ENCODE data around the gene MED19. TPM values are rescaled to one million over a fixed set of nuclear protein-coding genes. Genes with fewer than 3 reads are reported as not detected.
"Not testable (repeated sequence)": the region's sequence is repeated elsewhere in the genome, so short reads cannot be mapped to it uniquely, and the experiment has no call there.

MED19 gene
- total RNA-seq, 1 donor from 2014 or later, result 20.0 TPM

GRCh38 chr11:57703341-57703740 is 8.7 kb downstream of the MED19 start:
- H3K36me3 Mint-ChIP-seq (ENCODE audit: low read depth), result peaks cover 30% of the 10 kb centered on the region
- no peaks in the 10 kb centered on the region for H3K9me3 Mint-ChIP-seq (ENCODE audit: low read depth)
- H3K27me3 Mint-ChIP-seq (ENCODE audit: low read depth), result no peaks in the 10 kb centered on the region
- H3K4me3 Mint-ChIP-seq (ENCODE audit: unreplicated experiment), result no peak overlapping the region
- no peak overlapping the region for H3K27ac Mint-ChIP-seq (ENCODE audit: unreplicated experiment)
- DNase-seq (ENCODE audit: low spot score), result no peak
- TF ChIP-seq CTCF (IDR thresholded peaks at IDR 0.05), result no peak
- H3K4me1 Mint-ChIP-seq (ENCODE audit: low read depth), result peaks cover 4% of the 10 kb centered on the region

GRCh38 chr11:57700425-57700824 is 11.6 kb downstream of the MED19 start:
- H3K36me3 Mint-ChIP-seq (ENCODE audit: low read depth), result peaks cover 40% of the 10 kb centered on the region
- H3K27me3 Mint-ChIP-seq (ENCODE audit: low read depth), result no peaks in the 10 kb centered on the region
- H3K4me3 Mint-ChIP-seq (ENCODE audit: unreplicated experiment), result no peak overlapping the region
- H3K27ac Mint-ChIP-seq (ENCODE audit: unreplicated experiment), result no peak overlapping the region
- DNase-seq (ENCODE audit: low spot score), result no peak
- TF ChIP-seq CTCF (IDR thresholded peaks at IDR 0.05), result no peak
- H3K4me1 Mint-ChIP-seq (ENCODE audit: low read depth), result no peaks in the 10 kb centered on the region
- H3K9me3 Mint-ChIP-seq (ENCODE audit: low read depth), result no peaks in the 10 kb centered on the region

GRCh38 chr11:57699813-57700212 is 12.2 kb downstream of the MED19 start:
- DNase-seq (ENCODE audit: low spot score), result no peak
- no peak for TF ChIP-seq CTCF (IDR thresholded peaks at IDR 0.05)
- no peak overlapping the region for H3K27ac Mint-ChIP-seq (ENCODE audit: unreplicated experiment)
- H3K9me3 Mint-ChIP-seq (ENCODE audit: low read depth), result no peaks in the 10 kb centered on the region
- H3K4me3 Mint-ChIP-seq (ENCODE audit: unreplicated experiment), result no peak overlapping the region
- H3K4me1 Mint-ChIP-seq (ENCODE audit: low read depth), result no peaks in the 10 kb centered on the region
- no peaks in the 10 kb centered on the region for H3K27me3 Mint-ChIP-seq (ENCODE audit: low read depth)
- H3K36me3 Mint-ChIP-seq (ENCODE audit: low read depth), result peaks cover 40% of the 10 kb centered on the region

- Mint-ChIP-seq H3K36me3 (ENCODE audit: low read depth) (peaks cover 35% of the 10 kb centered on the region), H3K27me3 (ENCODE audit: low read depth) (no peaks in the 10 kb centered on the region), H3K27ac (ENCODE audit: unreplicated experiment) (no peak overlapping the region), H3K4me3 (ENCODE audit: unreplicated experiment) (no peak overlapping the region), H3K4me1 (ENCODE audit: low read depth) (no peaks in the 10 kb centered on the region), H3K9me3 (ENCODE audit: low read depth) (no peaks in the 10 kb centered on the region)
- TF ChIP-seq CTCF (IDR thresholded peaks at IDR 0.05), result no peak
- no peak for DNase-seq (ENCODE audit: low spot score)
Observed at GRCh38 chr11:57698843-57699365, 13.1 kb downstream of the MED19 start.

- not testable (repeated sequence) for H3K27me3 Mint-ChIP-seq (ENCODE audit: low read depth); H3K27ac Mint-ChIP-seq (ENCODE audit: unreplicated experiment); DNase-seq (ENCODE audit: low spot score); H3K4me3 Mint-ChIP-seq (ENCODE audit: unreplicated experiment); H3K9me3 Mint-ChIP-seq (ENCODE audit: low read depth); H3K4me1 Mint-ChIP-seq (ENCODE audit: low read depth)
- peaks cover 22% of the 10 kb centered on the region for H3K36me3 Mint-ChIP-seq (ENCODE audit: low read depth)
Observed at GRCh38 chr11:57690474-57690873, 21.5 kb downstream of the MED19 start.

- no peaks in the 10 kb centered on the region for H3K9me3 Mint-ChIP-seq (ENCODE audit: low read depth)
- TF ChIP-seq CTCF (IDR thresholded peaks at IDR 0.05), result no peak
- DNase-seq (ENCODE audit: low spot score), result no peak
- H3K4me3 Mint-ChIP-seq (ENCODE audit: unreplicated experiment), result no peak overlapping the region
- peaks cover 24% of the 10 kb centered on the region for H3K36me3 Mint-ChIP-seq (ENCODE audit: low read depth)
- H3K4me1 Mint-ChIP-seq (ENCODE audit: low read depth), result peaks cover 11% of the 10 kb centered on the region
- H3K27ac Mint-ChIP-seq (ENCODE audit: unreplicated experiment), result no peak overlapping the region
- H3K27me3 Mint-ChIP-seq (ENCODE audit: low read depth), result no peaks in the 10 kb centered on the region
Observed at GRCh38 chr11:57681168-57681567, 30.8 kb downstream of the MED19 start.
